ENCODE data around the gene DHRSX.

The DHRSX gene

GRCh38 chrX:2183193-2183725, 317.5 kb downstream of the DHRSX start:
- Histone ChIP-seq H3K9me3 (ENCODE audit: insufficient read depth, low read length) (no peaks in the 10 kb centered on the region), H3K4me3 (ENCODE audit: insufficient read depth, low read length, poor library complexity, severe bottlenecking) (no peak overlapping the region), H3K27me3 (ENCODE audit: low read length) (no peaks in the 10 kb centered on the region), H3K79me2 (ENCODE audit: insufficient read depth, low read length) (no peaks in the 10 kb centered on the region), H3K36me3 (ENCODE audit: low read length) (no peaks in the 10 kb centered on the region), H4K20me1 (ENCODE audit: low read depth, low read length) (no peaks in the 10 kb centered on the region), H2AFZ (ENCODE audit: low read depth, low read length, severe bottlenecking) (no peak overlapping the region), H3K4me2 (ENCODE audit: low read depth, low read length, poor library complexity, severe bottlenecking) (no peak overlapping the region), H3K9me2 (replicated peaks; ENCODE audit: insufficient read depth, low read length) (no peaks in the 10 kb centered on the region), H3K27ac (ENCODE audit: low read depth, low read length) (no peak overlapping the region), H3F3A (ENCODE audit: insufficient read depth) (no peaks in the 10 kb centered on the region), H3K9ac (ENCODE audit: low read length) (no peak overlapping the region)
- TF ChIP-seq EZH2phosphoT487 (conservative IDR thresholded peaks at IDR 0.05; ENCODE audit: low read length) (no peak), CTCF (IDR thresholded peaks at IDR 0.05; ENCODE audit: insufficient read depth, low read length, poor library complexity, severe bottlenecking) (no peak)

- Histone ChIP-seq H2AFZ (ENCODE audit: low read depth, low read length, severe bottlenecking) (no peak overlapping the region), H3K4me3 (ENCODE audit: insufficient read depth, low read length, poor library complexity, severe bottlenecking) (no peak overlapping the region), H3K4me2 (ENCODE audit: low read depth, low read length, poor library complexity, severe bottlenecking) (no peak overlapping the region), H3K9me2 (replicated peaks; ENCODE audit: insufficient read depth, low read length) (no peaks in the 10 kb centered on the region), H3K27me3 (ENCODE audit: low read length) (no peaks in the 10 kb centered on the region), H3K9me3 (ENCODE audit: insufficient read depth, low read length) (no peaks in the 10 kb centered on the region), H3K36me3 (ENCODE audit: low read length) (no peaks in the 10 kb centered on the region), H4K20me1 (ENCODE audit: low read depth, low read length) (no peaks in the 10 kb centered on the region), H3F3A (ENCODE audit: insufficient read depth) (no peaks in the 10 kb centered on the region), H3K79me2 (ENCODE audit: insufficient read depth, low read length) (no peaks in the 10 kb centered on the region), H3K9ac (ENCODE audit: low read length) (no peak overlapping the region), H3K27ac (ENCODE audit: low read depth, low read length) (no peak overlapping the region)
- TF ChIP-seq CTCF (IDR thresholded peaks at IDR 0.05; ENCODE audit: insufficient read depth, low read length, poor library complexity, severe bottlenecking): no peak
- no peak for TF ChIP-seq EZH2phosphoT487 (conservative IDR thresholded peaks at IDR 0.05; ENCODE audit: low read length)
These were observed 323.2 kb downstream of the DHRSX start for GRCh38 chrX:2177541-2177940.

GRCh38 chrX:2176733-2177132, 324.0 kb downstream of the DHRSX start:
- no peaks in the 10 kb centered on the region for H3K27me3 ChIP-seq (ENCODE audit: low read length)
- H3K9ac ChIP-seq (ENCODE audit: low read length): no peak overlapping the region
- H3K9me2 ChIP-seq (replicated peaks; ENCODE audit: insufficient read depth, low read length): no peaks in the 10 kb centered on the region
- H2AFZ ChIP-seq (ENCODE audit: low read depth, low read length, severe bottlenecking): no peak overlapping the region
- H3K4me3 ChIP-seq (ENCODE audit: insufficient read depth, low read length, poor library complexity, severe bottlenecking): no peak overlapping the region
- TF ChIP-seq CTCF (IDR thresholded peaks at IDR 0.05; ENCODE audit: insufficient read depth, low read length, poor library complexity, severe bottlenecking) (no peak), EZH2phosphoT487 (conservative IDR thresholded peaks at IDR 0.05; ENCODE audit: low read length) (no peak)
- no peaks in the 10 kb centered on the region for H3F3A ChIP-seq (ENCODE audit: insufficient read depth)
- no peaks in the 10 kb centered on the region for H4K20me1 ChIP-seq (ENCODE audit: low read depth, low read length)
- no peak overlapping the region for H3K27ac ChIP-seq (ENCODE audit: low read depth, low read length)
- H3K9me3 ChIP-seq (ENCODE audit: insufficient read depth, low read length): no peaks in the 10 kb centered on the region
- H3K4me2 ChIP-seq (ENCODE audit: low read depth, low read length, poor library complexity, severe bottlenecking): no peak overlapping the region
- no peaks in the 10 kb centered on the region for H3K79me2 ChIP-seq (ENCODE audit: insufficient read depth, low read length)
- no peaks in the 10 kb centered on the region for H3K36me3 ChIP-seq (ENCODE audit: low read length)

Measured in SU-DHL-6 (cell line).